Measurements from ENCODE around the gene GFM1.

DNA sequence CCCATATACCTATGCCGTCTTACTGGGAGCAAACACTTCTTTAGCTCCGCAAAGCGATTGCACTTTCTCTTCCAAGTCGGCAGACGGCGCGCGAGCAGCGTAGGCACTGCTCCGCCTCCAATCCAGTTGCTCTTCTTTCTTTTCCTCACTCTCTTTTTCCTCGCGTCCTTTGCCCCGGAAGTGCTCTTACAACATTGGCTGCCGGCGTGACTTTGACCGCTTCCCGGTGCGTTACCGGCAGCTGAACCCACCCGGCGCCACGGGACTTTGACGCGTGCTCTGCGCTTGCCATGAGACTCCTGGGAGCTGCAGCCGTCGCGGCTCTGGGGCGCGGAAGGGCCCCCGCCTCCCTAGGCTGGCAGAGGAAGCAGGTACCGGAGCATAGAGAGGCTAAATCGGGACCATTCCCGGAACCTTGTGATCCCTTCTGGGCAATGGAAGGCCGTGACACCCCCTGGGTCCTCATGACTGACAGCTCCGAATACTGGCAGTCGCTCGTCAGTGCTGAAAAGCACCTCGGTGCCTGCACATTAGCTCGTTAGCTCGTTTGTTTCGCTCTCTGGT lies at the start of gene GFM1:
- TF ChIP-seq CTCF (IDR thresholded peaks at IDR 0.05) = peak; percentile 47; the same call in 1 of the 2 replicates
- TF ChIP-seq, protein P1, sequence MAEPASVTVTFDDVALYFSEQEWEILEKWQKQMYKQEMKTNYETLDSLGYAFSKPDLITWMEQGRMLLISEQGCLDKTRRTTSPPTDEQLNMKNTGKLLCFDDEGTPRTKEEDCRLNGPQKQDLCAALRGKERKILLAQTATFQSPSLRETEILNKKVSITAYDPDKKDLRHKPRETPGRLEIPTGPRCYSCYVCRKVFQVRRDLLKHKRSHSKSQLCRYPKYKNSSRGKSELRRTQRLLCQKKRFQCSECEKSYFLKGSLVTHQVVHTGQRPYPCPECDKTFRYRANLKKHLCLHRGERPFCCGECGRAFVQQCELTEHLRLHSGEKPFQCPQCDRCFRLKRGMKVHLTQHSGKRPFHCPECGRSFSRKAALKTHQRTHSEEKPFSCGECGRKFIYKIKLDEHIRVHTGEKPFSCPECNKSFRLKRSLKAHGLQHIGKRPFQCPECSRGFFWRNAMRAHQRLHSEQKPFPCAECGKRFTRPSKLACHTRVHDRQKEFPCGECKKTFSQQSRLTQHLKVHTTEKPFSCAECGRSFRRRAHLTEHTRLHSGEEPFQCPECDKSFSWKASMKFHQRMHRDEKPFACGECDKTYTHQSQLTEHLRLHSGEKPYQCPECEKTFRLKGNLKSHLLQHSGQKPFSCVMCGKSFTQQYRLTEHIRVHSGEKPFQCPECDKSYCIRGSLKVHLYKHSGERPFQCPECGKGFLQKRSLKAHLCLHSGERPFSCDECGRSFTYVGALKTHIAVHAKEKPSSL (CRISPR knock-in tag; conservative IDR thresholded peaks at IDR 0.05) = no peak
- TF ChIP-seq E2F4 (CRISPR knock-in tag; IDR thresholded peaks at IDR 0.05; ENCODE audit: borderline replicate concordance, low read depth) = no peak
- TF ChIP-seq ETV6 (CRISPR knock-in tag; IDR thresholded peaks at IDR 0.05) = peak; percentile 89
- TF ChIP-seq, protein P2, sequence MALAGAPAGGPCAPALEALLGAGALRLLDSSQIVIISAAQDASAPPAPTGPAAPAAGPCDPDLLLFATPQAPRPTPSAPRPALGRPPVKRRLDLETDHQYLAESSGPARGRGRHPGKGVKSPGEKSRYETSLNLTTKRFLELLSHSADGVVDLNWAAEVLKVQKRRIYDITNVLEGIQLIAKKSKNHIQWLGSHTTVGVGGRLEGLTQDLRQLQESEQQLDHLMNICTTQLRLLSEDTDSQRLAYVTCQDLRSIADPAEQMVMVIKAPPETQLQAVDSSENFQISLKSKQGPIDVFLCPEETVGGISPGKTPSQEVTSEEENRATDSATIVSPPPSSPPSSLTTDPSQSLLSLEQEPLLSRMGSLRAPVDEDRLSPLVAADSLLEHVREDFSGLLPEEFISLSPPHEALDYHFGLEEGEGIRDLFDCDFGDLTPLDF (CRISPR knock-in tag; IDR thresholded peaks at IDR 0.05) = no peak
- TF ChIP-seq KAT7 (CRISPR knock-in tag; IDR thresholded peaks at IDR 0.05; ENCODE audit: borderline replicate concordance) = 0 out of 2 replicates have a peak, but pooled peaks have one; percentile 25
- TF ChIP-seq SMAD3 (CRISPR knock-in tag; IDR thresholded peaks at IDR 0.05; ENCODE audit: borderline replicate concordance) = 0 out of 2 replicates have a peak, but pooled peaks have one; percentile 33
- no peak for TF ChIP-seq SOX15 (CRISPR knock-in tag; IDR thresholded peaks at IDR 0.05)
- no peak for TF ChIP-seq RELA (CRISPR knock-in tag; IDR thresholded peaks at IDR 0.05; ENCODE audit: borderline replicate concordance)
- peak; percentile 50; the same call in 1 of the 2 replicates for TF ChIP-seq MYBL2 (CRISPR knock-in tag; IDR thresholded peaks at IDR 0.05)
- peak; percentile 52; the same call in 1 of the 2 replicates for TF ChIP-seq USF1 (CRISPR knock-in tag; IDR thresholded peaks at IDR 0.05)
- no peak for TF ChIP-seq ATF3 (CRISPR knock-in tag; conservative IDR thresholded peaks at IDR 0.05)
- TF ChIP-seq ESRRA (CRISPR knock-in tag; IDR thresholded peaks at IDR 0.05; ENCODE audit: borderline replicate concordance) = 0 out of 2 replicates have a peak, but pooled peaks have one; percentile 20
- peak; percentile 50; the same call in 1 of the 2 replicates for TF ChIP-seq FOXP1 (CRISPR knock-in tag; IDR thresholded peaks at IDR 0.05; ENCODE audit: borderline replicate concordance)
